Activated CD4-positive, alpha-beta T cell treated with anti-CD3 and anti-CD28 coated beads, Interleukin-2, Interleukin-6, amounts not matched to agents 100 ng/mL and 50 ng/mL, durations not matched to agents 16 hours and 8 hours (primary cell): ENCODE results near the gene FGD4.

ENCODE experiments used
- DNase-seq: peaks from one replicate; pipeline ENCODE4 v3.0.0-alpha.2; 2020

FGD4 gene

DNA sequence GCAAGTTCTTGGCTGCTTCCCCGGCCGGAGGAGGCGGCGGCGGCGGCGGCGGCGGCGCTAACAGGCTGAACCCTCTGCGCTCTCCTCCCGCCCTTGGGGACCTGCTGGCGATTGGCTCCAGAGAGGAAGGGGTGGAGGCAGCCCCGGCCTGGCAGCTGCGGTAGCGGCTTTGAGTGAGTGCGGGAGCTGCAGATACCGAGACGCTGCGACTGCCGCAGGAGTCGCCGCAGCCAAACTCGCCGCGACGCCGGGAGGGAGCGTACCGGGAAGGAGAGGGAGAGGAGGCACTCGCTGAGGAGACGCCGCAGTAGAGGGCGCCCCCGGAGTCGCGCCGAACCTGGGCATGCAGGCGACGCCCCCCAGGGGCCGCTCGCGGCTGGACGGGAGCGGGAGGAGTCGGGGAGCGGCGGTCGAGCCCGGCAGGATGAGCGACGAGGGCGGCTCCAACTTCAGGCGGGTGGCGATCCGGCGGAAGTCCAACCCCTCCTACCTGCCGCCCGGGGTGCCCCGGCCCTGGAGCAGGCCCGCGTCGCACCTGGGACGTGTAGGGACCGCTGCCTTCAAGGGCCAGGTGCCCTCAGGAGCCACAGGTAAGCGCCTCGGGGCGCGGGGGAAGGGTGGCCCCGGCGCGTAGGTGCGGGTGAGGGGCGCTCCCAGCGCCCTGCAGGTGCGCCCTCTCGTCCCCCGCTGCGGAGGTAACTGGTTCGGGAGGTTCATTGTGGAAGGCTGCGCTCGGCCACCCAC is at the start of gene FGD4:
FGD4 (plus strand) TSS at position 189 of the 744 bp plus-strand sequence.
- peak; percentile 65 for DNase-seq

DNA sequence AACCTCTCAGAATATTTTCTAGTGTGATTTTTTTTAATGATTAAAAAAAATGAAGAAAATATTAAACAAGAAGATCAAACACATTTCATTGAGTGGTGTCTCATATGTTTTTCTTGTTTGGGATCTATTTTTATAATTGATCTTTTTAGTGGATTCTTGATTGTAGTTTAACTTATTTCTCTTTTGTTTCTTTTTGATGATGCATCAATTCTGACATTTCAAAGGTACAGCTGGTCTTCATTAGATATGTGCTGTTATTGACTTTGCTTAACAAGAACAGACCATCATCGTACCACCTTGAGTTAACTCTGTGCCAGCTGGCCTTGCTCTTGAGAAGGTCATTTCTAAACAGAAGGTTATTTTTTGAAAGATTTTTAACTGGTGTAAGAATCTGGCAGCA is 45.8 kb upstream of the FGD4 start:
- DNase-seq, result no peak

DNA sequence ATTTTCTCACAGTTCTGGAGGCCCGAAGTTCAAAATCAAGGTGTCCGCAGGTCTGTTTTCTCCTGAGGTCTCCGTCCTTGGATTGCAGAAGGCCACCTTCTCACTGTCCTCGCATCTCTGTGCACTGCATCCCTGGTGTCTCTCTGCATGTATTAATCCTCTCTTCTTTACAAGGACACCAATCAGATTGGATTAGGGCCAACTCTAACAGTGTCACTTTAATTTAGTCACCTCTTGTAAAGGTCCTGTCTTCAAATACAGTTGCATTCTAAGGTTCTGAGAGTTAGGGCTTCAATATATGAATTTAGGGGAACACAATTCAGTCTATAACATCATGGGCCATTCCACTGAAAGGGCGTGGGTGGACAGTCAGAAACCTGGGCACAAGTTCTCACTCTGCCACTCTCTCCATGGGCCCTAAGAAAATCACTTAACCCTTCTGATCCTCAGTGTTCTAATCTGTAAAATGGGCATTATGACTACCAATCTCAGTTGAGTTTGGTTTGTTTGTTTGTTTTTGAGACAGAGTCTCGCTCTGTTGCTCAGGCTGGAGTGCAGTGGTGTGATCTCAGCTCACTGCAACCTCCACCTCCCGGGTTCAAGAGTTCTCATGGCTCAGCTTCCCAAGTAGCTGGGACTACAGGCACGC is 41.6 kb upstream of the FGD4 start:
- no peak for DNase-seq

DNA sequence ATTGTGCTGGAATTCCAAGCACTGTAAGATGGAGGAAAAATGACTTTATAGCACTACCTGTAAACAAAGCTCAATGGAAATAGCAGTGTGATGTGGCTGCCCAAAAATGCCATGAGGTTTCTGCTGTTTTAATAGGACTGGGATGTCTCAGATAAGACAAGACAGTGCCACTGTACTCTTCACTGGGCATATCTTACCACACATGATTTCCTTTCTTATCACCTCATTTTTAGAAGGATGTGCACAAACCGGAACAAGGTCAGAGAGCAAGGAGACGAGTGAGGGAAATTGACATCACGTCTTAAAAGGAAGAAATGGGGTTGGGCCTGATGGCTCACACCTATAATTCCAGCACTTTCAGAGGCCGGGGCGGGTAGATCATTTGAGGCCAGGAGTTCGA is 38.4 kb upstream of the FGD4 start:
- DNase-seq, result no peak

DNA sequence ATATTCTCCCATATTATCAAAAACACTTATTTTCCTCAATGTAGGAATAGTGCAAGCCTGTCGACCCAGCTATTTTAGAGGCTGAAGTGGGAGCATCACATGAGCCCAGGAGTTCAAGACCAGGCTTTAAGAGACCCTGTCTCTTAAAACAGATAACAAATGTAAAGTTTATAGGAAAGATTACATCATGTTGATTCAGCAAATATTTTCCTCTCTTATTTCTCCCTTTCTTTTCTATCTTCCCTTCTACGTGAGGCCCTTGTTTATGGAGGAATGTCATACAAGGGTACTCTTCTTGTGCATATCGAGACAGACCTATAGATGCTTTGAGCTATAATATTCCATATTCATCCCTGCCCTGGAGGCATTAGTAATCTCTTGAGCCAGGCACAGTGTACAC is 36.5 kb upstream of the FGD4 start:
- DNase-seq, result no peak

DNA sequence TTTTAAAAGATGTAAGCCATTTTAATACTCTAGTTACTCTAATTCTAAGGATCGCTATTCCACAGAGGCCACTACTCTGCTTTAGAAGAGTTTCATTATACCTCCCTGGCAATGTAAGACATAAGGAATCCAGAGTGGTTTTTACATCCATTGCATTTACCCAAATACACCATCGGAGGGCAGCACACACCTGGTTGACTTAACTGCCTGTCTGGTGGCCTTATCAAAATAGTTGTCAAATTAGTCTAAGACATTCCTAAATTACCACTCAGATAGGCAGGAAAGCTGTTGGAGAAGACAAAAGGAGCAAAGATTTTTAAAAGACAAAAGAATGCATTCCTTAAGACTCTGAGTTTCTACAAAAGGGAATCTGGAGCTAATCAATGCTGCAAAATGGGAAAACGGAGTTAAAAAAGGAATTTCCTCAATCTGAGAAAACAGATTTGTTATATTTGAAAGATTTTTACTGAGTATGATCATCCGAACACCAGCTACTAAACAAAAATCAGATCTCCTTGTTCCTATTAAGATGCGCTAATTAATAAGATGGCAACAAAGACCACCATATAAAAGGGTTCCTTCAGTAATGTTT is 33.8 kb upstream of the FGD4 start:
- DNase-seq, result peak; percentile 63

DNA sequence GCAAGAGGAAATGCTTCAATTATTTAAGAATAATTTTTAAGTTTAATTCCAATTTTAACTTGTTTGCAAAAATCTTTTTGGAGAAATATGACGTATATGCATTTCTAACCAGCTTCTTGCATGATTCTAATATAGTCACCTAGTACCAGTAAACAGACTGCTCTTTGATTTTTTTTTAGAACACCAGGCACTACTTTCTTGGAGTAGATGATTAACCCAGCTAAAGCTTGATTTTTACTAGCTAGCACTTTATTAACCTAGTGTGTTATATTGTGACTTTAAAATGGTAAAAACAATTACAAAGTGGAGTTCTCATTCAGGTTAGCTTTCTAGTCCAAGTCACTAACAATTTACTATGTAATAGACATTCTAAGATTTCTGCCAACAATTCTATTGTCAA is 32.6 kb upstream of the FGD4 start:
- DNase-seq, result no peak

DNA sequence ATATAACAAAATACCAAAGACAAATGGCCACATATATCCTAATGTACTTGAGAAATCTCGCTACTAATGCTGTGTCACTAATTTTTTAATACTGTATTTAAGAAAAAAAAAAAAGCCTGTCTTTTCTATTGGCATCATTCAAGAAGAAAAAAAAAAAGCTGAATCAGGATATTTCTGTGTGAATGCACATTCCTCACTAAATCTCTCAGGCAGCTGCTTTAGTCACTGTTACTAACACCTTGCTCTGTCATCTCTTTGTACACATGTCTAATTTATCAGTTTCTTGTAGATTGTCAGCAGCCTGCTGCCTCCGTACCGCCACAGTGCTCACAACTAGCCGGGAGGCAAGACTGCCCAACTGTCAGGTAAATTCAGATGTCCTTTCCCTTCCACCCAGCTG is 32.0 kb upstream of the FGD4 start:
- DNase-seq, result no peak

DNA sequence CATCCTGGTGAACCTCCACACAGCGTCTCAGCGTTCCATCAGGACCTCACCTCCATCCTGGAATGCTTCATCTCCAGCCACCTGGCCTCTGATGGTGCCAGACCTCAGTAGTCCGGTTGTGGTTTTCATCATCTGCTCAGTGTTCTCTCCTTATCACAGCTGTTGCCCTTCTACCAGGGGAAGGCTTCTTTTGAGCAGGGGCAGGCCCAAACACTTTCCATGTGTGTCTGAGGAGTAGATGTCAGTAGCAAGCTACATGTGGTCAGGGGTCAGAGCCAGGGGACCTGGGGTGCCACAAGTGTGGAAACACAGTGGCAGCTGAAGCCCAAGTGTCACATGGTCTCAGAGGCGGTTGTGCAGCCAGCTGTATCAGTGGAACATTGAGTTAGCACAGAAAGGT is 30.2 kb upstream of the FGD4 start:
- no peak for DNase-seq

DNA sequence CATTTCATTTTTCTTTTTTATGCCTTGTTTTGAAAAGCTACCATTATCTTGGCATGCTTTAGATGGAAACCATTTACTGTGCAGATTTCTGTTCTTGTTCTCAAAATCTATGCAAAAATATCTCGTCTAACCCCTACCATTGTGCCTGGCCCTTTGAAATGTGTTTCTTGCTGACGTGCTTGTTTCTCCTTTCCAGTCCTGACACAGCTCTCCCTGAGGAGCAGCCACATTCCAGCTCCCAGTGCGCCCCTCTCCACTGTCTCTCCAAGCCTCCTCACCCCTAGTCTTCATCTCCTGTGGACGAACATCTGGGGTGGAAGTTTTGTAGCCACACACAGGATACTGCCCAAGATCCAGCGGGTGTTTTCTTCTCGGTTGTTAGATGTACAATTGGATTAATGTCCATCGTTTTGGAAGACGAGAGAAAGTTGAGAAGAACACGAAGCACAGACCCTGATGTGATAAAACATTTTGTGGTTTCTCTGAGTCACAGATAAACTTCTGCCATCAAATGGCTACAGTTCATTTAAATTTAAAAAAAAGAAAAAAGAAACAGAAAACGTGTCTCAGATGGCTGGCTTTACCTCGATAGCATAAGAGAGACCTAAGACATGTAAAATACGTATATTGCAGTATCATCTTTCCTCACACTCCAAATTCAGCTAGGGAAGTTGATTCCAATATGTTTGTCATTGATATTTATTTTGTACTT is 21.9 kb upstream of the FGD4 start:
- DNase-seq, result no peak

DNA sequence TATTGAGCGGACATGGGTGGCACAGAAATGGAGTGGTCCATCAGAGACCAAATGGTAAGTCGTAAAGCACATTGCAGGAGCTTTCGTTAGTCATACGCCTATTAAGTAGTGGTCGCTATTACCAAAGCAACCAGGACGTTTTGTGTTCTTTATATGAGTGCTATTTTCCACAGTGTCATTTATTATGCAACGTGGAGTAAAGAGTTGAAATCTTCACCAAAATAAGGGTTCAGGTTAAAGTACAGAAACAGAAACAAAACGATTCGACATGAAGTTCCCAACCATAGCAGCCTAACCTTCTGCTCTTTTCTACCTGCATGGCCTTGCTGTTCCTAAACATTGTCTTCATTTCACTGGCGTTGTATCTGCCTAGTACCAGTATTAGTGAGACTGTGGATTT is 20.1 kb upstream of the FGD4 start:
- no peak for DNase-seq

DNA sequence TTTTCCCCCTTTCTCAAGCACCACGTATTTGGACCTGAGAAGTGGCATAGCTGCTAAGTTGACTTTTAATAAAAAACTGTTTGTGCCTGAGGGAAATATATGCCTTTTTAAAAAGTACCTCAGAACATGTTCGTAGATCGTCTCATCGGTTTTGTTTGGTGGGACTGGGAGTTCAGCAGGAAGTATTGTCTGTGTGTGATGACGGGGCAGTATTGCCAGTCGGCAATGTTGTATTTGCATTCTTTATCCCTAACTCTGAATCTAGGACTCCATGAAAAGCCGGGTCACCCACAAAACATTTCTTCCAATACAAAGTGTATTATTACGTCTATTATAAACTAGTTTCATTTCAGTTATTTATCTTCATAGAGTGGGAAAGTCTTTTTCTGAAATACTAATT is 19.7 kb upstream of the FGD4 start:
- DNase-seq, result no peak

DNA sequence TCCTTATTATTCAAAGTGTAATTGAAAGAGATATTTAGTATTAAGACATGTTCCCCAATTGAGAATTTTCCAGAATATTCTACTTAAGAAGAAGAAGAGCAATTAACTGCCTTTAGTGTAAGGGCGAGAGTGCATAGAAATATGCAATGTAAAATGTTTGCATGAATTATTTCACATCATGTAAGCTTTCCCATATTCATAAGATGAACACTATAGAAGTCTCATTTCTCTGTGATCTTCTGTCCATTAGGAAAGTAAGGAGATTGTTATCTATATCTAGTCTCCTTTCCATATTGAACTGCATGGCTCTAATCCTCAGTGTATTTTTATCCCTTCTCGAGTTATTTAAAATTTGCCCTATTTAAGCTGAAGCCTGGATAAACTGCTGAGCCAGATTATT is 17.1 kb upstream of the FGD4 start:
- no peak for DNase-seq

DNA sequence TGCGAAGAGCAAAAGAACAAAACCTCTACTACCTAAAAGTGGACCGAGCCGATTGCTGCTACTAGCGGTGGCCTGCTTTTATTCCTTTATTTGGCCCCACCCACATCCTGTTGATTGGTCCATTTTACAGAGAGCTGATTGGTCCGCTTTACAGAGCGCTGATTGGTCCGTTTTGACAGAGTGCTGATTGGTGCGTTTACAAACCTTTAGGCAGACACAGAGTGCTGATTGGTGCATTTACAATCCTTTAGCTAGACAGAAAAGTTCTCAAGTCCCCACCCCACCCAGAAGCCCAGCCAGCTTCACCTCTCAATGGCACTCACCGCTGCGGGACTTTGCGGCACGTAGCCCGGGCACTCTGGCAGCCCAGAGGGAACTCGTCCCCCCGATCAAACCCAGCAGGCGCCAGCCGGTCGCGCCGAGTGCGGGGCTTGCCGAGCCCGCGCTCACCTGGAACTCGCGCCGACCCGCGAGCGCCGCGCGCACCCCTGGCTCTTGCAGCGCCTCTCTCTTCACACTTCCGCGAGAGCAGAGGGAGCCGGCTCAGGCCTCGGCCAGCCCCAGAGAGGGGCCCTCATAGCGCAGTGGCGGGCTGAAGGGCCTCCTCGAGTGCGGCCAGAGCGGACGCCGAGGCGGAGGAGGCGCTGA is 8.7 kb upstream of the FGD4 start:
- peak; percentile 38 for DNase-seq

DNA sequence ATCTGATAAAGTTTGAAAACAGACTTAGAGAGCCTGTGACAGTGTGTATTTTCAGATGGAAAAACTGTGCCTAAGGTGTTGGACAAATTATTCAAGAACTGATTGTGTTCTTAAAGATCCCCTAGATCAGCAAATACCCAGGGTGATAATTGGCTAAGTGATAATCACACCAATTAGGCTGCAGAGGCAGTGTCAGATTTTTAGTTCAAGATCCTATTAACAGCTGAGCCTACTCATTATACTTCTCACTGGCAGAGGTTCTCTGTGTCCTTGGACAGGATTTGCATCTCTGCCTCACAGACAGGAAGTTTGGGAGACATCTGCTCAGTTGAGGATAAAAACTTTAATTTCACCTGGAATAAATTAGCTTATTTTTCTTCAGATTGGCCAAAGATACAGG is 4.3 kb upstream of the FGD4 start:
- no peak for DNase-seq

DNA sequence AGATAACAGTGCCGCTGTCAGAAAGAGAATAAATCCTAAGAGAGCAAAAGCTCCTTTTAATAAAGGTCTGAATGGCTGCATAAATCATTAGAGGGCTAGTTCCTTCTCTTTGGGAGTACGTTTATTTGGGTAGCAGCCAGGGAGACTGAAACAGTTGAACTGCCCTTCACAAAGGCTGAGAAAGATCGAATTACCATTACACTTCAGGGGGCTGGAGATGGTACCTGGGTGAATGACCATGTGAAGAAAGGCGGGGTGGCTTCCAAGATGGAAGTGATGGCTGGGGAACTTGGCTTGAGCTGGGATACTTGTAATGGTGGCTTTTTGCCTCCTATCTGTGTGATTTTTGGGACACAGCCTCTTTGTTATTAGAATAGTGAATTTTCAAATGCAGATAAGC is 1.7 kb upstream of the FGD4 start:
- DNase-seq, result no peak

DNA sequence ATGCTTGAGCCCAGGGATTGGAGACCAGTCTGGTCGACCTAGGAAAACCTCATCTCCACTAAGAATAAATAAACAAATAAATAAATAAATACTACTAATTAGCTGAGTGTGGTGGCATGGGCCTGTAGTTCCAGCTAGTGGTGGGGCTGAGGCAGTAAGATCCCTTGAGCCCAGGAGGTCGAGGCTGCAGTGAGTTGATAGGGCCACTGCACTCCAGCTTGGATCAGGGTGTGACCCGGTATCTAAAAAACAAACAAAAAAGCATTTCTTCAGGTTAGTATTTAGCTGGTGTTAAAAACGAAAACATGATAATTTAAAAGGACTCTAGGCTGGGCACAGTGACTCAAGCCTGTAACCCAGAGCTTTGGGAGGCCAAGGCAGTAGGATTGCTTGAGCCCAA is 1.2 kb upstream of the FGD4 start:
- DNase-seq, result no peak

DNA sequence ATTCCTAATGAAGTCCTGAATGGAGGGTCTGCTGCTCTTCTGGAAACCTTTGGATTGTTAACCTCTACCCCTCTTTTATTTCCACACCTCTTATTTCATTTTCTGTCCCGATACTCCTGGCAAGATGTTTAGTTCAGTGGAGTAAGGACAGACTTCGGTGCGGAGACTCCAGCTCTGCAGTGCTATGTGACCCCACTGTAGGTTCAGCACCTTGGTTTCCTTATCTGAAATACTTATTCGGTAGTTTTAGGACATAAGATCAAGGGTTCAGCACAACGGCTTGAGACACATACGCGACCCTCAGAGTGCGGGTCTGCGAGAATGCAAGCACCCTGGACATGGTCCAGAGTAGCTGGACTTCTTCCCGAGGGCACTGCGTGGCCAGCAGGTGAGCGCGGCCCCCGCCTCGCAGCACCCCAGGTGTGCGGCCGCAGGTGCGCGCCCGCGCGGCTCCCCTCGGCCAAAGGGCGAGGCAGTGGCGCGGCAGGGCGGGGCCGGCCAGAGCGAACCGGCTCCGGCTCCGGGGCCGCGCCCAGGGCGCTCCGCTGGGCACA is 465 bp upstream of the FGD4 start:
- DNase-seq, result no peak

DNA sequence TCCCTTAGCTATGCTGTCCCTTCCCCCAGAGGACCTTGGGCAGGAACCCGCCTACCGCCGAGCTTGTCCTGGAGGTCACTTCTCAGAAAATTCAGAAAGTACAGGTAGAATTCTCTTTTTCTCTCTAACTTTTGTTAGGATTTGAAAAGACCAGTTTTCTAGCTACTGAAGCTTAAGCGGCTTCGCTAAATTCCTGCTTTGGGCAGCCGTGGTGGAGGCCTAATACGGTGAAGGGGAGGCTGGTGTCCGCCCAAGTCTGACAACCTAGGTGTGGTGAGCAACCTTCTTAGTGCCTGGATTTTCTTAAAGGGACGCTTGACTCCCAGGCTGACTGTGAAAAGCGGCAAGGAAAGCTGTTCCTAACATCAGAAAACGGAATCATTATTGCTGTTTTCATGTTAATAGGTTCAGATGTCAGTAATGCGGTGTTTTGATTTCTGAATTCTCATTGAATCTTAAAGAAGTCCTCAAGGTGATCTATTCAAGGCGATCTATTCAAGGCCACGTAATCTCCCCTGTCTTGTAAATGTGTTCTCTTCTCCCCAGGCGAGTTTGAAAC is 835 bp downstream of the FGD4 start:
- no peak for DNase-seq

DNA sequence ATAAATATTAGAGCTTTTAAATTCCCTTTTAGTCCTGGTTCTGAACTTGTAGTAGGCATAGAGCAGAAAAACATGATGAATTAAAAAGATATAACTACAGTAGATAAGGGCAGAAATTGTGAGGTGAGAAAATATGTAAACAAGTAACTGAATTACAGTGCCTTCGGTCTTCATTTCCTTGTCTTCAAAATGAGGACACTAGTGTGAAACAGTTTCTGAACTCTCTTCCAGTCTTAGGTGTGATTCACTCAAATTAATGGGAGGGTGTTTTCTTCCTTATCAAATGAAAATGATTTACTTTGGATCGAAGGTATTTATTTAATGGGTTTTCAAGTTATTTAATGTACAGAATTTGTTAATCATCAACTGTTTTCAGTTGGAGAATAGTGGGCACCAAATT is 1.5 kb downstream of the FGD4 start:
- DNase-seq, result no peak

DNA sequence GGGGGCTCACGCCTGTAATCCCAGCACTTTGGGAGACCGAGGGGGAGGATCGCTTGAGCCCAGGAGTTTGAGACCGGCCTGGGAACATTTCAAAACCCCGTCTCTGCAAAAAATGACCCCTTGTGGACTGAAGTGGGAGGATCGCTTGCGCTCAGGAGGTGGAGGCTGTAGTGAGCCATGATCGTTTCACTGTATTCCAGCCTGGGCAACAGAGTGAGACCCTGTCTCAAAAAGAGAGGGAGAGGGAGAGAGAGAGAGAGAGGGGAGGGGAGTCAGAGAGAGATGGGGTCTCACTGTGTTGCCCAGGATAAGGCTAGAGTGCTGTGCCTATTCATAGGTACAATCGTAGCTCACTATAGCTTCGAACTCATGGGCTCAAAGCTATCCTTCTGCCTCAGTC is 2.8 kb downstream of the FGD4 start:
- no peak for DNase-seq

DNA sequence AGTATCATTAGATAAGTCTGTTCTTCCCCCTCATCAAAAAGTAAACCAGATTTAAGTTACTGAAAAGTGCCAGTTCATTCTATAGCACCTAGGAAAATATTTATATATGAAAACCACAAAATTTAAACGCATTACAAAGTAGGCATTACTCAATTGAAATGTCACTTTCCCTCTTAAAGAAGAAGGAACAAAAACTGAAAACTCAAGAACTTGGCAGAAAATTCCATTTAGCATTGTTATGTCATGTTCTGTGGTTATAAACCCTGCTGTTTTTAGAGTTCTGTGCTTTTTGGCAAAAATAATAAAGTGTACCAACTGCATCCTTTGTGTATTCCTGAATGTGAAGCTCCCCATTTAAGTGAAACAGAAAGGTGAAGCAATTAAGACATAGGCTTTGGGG is 3.6 kb downstream of the FGD4 start:
- no peak for DNase-seq

DNA sequence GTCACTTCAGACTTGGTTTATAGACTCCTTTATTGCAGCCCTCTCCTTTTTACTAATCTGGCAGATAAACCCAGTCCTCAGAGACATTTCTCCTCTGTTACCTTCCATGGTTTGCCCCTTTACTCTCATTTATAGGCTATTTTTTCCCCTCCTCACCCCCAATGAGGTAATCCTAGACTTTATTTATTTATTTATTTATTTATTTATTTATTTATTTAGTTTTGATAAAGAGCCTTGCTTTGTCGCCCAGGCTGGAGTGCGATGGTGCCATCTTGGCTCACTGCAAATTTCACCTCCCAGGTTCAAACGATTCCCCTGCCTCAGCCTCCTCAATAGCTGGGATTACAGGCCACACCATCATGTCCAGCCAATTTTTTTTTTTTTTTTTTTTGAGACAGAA is 8.4 kb downstream of the FGD4 start:
- no peak for DNase-seq
